Panc1 (cell line): Measurements from ENCODE around the gene MMP19.

Experiments
- CTCF ChIP-seq: fragments of 450-650 bp; IDR thresholded peaks from 2 replicates; pipeline ENCODE4 v1.5.1; 2017; ENCODE audit warnings: mild to moderate bottlenecking
- POLR2AphosphoS5 ChIP-seq: IDR thresholded peaks from 2 replicates; pipeline ENCODE4 v1.6.1; 2012; ENCODE audit warnings: mild to moderate bottlenecking, low read depth, low read length, moderate library complexity
- REST ChIP-seq, 2 experiments: IDR thresholded peaks; 2 replicates each; pipeline ENCODE4 v1.6.1; 2011 to 2012; ENCODE audit warnings: low read depth in 2 of 2, control low read depth in 1 of 2, low read length in 1 of 2, mild to moderate bottlenecking in 1 of 2, moderate library complexity in 1 of 2; ENCODE audit not compliant: insufficient read depth in 1 of 2
- SIN3A ChIP-seq: IDR thresholded peaks from 2 replicates; pipeline ENCODE4 v1.6.1; 2012; ENCODE audit warnings: low read depth, mild to moderate bottlenecking, low read length, moderate library complexity, borderline replicate concordance; ENCODE audit not compliant: insufficient read depth
- TCF7L2 ChIP-seq: IDR thresholded peaks from 2 replicates; pipeline ENCODE4 v1.6.1; 2011; ENCODE audit warnings: mild to moderate bottlenecking, low read depth, low read length, inconsistent platforms

DNA sequence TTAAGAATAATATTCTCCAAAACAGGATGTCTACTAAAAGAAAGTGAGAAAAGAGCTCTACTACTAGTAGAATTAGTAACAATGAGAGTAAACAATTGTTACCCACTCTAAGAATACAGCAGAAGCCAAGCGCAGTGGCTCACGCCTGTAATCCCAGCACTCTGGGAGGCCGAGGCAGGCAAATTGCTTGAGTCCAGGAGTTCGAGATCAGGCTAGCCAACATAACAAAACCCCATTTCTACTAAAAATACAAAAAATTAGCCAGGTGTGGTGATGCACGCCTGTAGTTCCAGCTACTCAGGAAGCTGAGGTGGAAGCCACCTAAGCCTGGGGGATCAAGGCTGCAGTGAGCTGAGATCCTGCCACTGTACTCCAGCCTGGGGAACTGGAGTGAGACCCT lies 18.0 kb downstream of the MMP19 start:
- no peak for TF ChIP-seq POLR2AphosphoS5
- TF ChIP-seq CTCF, result no peak
- no peak for TF ChIP-seq SIN3A
- TF ChIP-seq REST (IDR thresholded peaks at IDR 0.05; ENCODE audit: insufficient read depth in 1 of 2, low read depth in 2 of 2, low read length in 1 of 2), result no peak
- no peak for TF ChIP-seq TCF7L2
